CD14-positive monocyte (primary cell): Measurements from ENCODE around the gene SRD5A1. TPM values are rescaled to one million over a fixed set of nuclear protein-coding genes. Genes with fewer than 3 reads are reported as not detected.

Source experiments
- DNase-seq, 3 donors: peaks; one replicate each; pipeline ENCODE4 v3.0.0-alpha.2; 2011 to 2022
- H2AFZ ChIP-seq: 2 replicates; pipeline ENCODE4 v1.6.0; 2012; ENCODE audit warnings: mild to moderate bottlenecking, low read depth, low read length, inconsistent platforms; ENCODE audit not compliant: insufficient read depth, poor library complexity, severe bottlenecking
- H3K27ac ChIP-seq, 2 donors: 1 replicate in 1 of 2; 2 replicates in 1 of 2; pipeline ENCODE4 v1.5.1; 2012 to 2013; ENCODE audit warnings: low read length in 2 of 2, control low read depth in 1 of 2, inconsistent platforms in 1 of 2, low read depth in 1 of 2, mild to moderate bottlenecking in 1 of 2
- H3K27me3 ChIP-seq, 2 donors: one replicate each; pipeline versions ENCODE4 v1.6.0 to v1.6.1; 2011 to 2013; ENCODE audit warnings: low read length in 2 of 2; ENCODE audit not compliant: control insufficient read depth in 2 of 2, insufficient read depth in 2 of 2
- H3K36me3 ChIP-seq, 2 donors: replicated peaks in 1 of 2; 1 replicate in 1 of 2; 2 replicates in 1 of 2; pipeline versions ENCODE4 v1.5.1 to v1.6.1; 2012 to 2013; ENCODE audit warnings: low read length in 2 of 2, control low read depth in 1 of 2, inconsistent platforms in 1 of 2, mild to moderate bottlenecking in 1 of 2; ENCODE audit not compliant: insufficient read depth in 2 of 2, control insufficient read depth in 1 of 2
- H3K4me1 ChIP-seq, 2 donors: 1 replicate in 1 of 2; 2 replicates in 1 of 2; pipeline versions ENCODE4 v1.5.1 to v1.6.1; 2012 to 2013; ENCODE audit warnings: low read length in 2 of 2, control low read depth in 1 of 2, inconsistent platforms in 1 of 2, mild to moderate bottlenecking in 1 of 2, moderate library complexity in 1 of 2; ENCODE audit not compliant: insufficient read depth in 2 of 2, control insufficient read depth in 1 of 2
- H3K4me2 ChIP-seq: replicated peaks from 2 replicates; pipeline ENCODE3; 2012; ENCODE audit warnings: low read length, moderate library complexity, mild to moderate bottlenecking; ENCODE audit not compliant: poor library complexity, severe bottlenecking; ENCODE audit errors: extremely low read depth
- H3K4me3 ChIP-seq, 3 experiments: fragments of 200-600 bp in 1 of 3; sonication (generic) in 1 of 3; replicated peaks in 1 of 3; 1 replicate in 2 of 3; 2 replicates in 1 of 3; pipeline ENCODE4 v1.5.1; 2011 to 2013; ENCODE audit warnings: low read length in 3 of 3, mild to moderate bottlenecking in 3 of 3, control low read depth in 2 of 3, low read depth in 2 of 3, inconsistent platforms in 1 of 3, moderate library complexity in 1 of 3
- H3K79me2 ChIP-seq: 2 replicates; pipeline ENCODE4 v1.6.0; 2012; ENCODE audit warnings: mild to moderate bottlenecking, control low read depth, inconsistent platforms, low read length, moderate library complexity; ENCODE audit not compliant: insufficient read depth
- H3K9ac ChIP-seq: 2 replicates; pipeline ENCODE4 v1.6.0; 2017; ENCODE audit warnings: low read length, mild to moderate bottlenecking; ENCODE audit not compliant: insufficient read depth, poor library complexity, severe bottlenecking
- H3K9me3 ChIP-seq, 2 donors: replicated peaks in 1 of 2; 1 replicate in 1 of 2; 2 replicates in 1 of 2; pipeline versions ENCODE4 v1.5.1 to v1.6.1; 2012 to 2013; ENCODE audit warnings: low read length in 2 of 2, control low read depth in 1 of 2; ENCODE audit not compliant: control insufficient read depth in 1 of 2, insufficient read depth in 1 of 2
- H4K20me1 ChIP-seq: 2 replicates; pipeline ENCODE4 v1.6.0; 2012; ENCODE audit warnings: mild to moderate bottlenecking, low read length, control low read depth, moderate library complexity; ENCODE audit not compliant: insufficient read depth
- H3K27ac Mint-ChIP-seq, 7 donors: one replicate each; pipeline ENCODE4 v1.8.0; 2020; ENCODE audit warnings: mild to moderate bottlenecking in 7 of 7, mixed read lengths in 7 of 7, moderate library complexity in 6 of 7, inconsistent platforms in 2 of 7
- H3K27me3 Mint-ChIP-seq, 3 donors: one replicate each; pipeline ENCODE4 v1.8.0; 2021 to 2022; ENCODE audit warnings: low read depth in 3 of 3, mild to moderate bottlenecking in 3 of 3, mixed read lengths in 3 of 3, moderate library complexity in 3 of 3, inconsistent platforms in 1 of 3
- H3K36me3 Mint-ChIP-seq, 2 donors: one replicate each; pipeline ENCODE4 v1.8.0; 2020; ENCODE audit warnings: mixed read lengths in 2 of 2, inconsistent platforms in 1 of 2, mild to moderate bottlenecking in 1 of 2
- H3K4me1 Mint-ChIP-seq: one replicate; pipeline ENCODE4 v1.8.0; 2020; ENCODE audit warnings: mild to moderate bottlenecking, mixed read lengths
- H3K4me3 Mint-ChIP-seq, 2 donors: one replicate each; pipeline ENCODE4 v1.8.0; 2020; ENCODE audit warnings: mild to moderate bottlenecking in 2 of 2, mixed read lengths in 2 of 2, moderate library complexity in 1 of 2
- H3K9me3 Mint-ChIP-seq, 7 donors: one replicate each; pipeline ENCODE4 v1.8.0; 2020 to 2022; ENCODE audit warnings: mixed read lengths in 7 of 7, mild to moderate bottlenecking in 6 of 7, moderate library complexity in 6 of 7, inconsistent platforms in 2 of 7
- WGBS: methylation state at CpG from one replicate; pipeline ENCODE4 v1.1.5; 2013; ENCODE audit warnings: missing lambda C conversion rate; ENCODE audit not compliant: insufficient coverage; 5-methylcytosine and 5-hydroxymethylcytosine counted together
- intact Hi-C, 2 donors: fragments of 100-400 bp; cut with micrococcal nuclease; formaldehyde crosslinking; loops; one replicate each; pipeline versions ENCODE4 v1.15.0 to v1.15.1; 2023
- polyA plus RNA-seq, 3 donors: library from polyadenylated mRNA; depleted of rRNA in 1 of 3; unstranded in 2 of 3; stranded (reverse) in 1 of 3; fragments of 300-500 nt in 2 of 3; fragments of >200 nt in 1 of 3; fragmentation: Illumina TruSeq in 2 of 3; gene quantifications; 1 replicate in 2 of 3; 2 replicates in 1 of 3; pipeline ENCODE4 v1.2.3, GENCODE V29; 2012 to 2021
- TF ChIP-seq, protein P1 (sequence below): fragments of 200-600 bp; IDR thresholded peaks from one replicate; pipeline ENCODE4 v1.8.0; 2022; ENCODE audit warnings: antibody characterized with exemption, mild to moderate bottlenecking

SRD5A1 gene
- polyA plus RNA-seq, 3 donors, result 21.2 to 34.7 (median 26.0) TPM

DNA sequence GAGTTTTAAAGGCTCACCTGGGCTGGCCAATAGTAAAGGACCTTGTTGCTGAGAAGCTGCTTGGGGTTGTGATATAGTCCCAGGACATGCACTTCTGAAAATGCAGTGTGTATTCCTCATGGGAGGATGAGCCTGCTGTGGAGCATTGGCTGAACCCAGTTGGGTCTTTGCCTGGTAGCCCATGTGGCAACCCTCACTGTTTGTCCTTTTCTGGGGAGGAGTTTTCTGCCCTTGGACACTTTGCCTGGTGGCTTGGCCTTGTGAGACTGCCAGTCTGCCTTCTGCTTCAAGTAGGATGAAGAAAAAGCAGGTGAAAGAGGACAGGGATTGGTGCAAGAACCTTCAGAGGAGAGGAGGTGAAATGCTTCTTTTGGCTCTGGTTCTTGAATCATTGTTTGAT, 84.0 kb downstream of the SRD5A1 start:
- Mint-ChIP-seq H3K9me3 (no peaks in the 10 kb centered on the region), H3K27me3 (no peaks in the 10 kb centered on the region), H3K27ac (no peak overlapping the region), H3K4me3 (no peak overlapping the region), H3K36me3 (peaks cover 18 to 31% of the 10 kb centered on the region in 2 donors), H3K4me1 (peaks cover 72% of the 10 kb centered on the region)
- Histone ChIP-seq H3K4me3 (no peak overlapping the region), H3K27me3 (no peaks in the 10 kb centered on the region), H2AFZ (no peak overlapping the region), H3K27ac (no peak overlapping the region), H3K9ac (no peak overlapping the region), H3K79me2 (peaks cover 77% of the 10 kb centered on the region), H3K9me3 (no peaks in the 10 kb centered on the region), H4K20me1 (peaks cover 72% of the 10 kb centered on the region), H3K36me3 (peaks cover 0 to 11% of the 10 kb centered on the region in 2 donors), H3K4me1 (peaks cover 54 to 57% of the 10 kb centered on the region in 2 donors), H3K4me2 (no peak overlapping the region)
- TF ChIP-seq, protein P1, sequence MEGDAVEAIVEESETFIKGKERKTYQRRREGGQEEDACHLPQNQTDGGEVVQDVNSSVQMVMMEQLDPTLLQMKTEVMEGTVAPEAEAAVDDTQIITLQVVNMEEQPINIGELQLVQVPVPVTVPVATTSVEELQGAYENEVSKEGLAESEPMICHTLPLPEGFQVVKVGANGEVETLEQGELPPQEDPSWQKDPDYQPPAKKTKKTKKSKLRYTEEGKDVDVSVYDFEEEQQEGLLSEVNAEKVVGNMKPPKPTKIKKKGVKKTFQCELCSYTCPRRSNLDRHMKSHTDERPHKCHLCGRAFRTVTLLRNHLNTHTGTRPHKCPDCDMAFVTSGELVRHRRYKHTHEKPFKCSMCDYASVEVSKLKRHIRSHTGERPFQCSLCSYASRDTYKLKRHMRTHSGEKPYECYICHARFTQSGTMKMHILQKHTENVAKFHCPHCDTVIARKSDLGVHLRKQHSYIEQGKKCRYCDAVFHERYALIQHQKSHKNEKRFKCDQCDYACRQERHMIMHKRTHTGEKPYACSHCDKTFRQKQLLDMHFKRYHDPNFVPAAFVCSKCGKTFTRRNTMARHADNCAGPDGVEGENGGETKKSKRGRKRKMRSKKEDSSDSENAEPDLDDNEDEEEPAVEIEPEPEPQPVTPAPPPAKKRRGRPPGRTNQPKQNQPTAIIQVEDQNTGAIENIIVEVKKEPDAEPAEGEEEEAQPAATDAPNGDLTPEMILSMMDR, result no peak
- DNase-seq, result no peak
- intact Hi-C loops, result no loop called here

DNA sequence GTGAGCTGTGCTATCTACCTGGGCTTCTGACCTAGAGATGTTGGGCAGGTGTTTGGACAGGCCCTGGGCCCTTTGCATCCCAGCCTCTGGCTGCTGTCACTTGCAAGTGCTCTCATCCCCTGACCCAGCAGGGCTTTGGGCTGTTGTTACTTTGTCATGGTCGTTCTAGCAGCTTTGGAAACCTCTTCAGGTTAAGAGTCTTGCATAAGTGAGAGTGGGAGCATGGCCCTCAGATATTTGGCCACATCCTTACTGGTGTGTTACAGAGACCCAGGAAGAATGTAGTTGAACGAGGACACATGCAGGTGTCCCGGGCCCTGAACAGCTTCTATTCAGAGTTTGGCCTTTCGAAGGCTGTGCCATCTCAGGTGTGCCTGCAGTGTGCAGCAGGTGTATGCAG, 84.4 kb downstream of the SRD5A1 start:
- peaks cover 76% of the 10 kb centered on the region for H3K4me1 Mint-ChIP-seq

More for the DNA sequence above, 84.4 kb downstream of the SRD5A1 start:
- H3K36me3 ChIP-seq, result peaks cover 0 to 11% of the 10 kb centered on the region in 2 donors
- H3K4me2 ChIP-seq, result no peak overlapping the region
- no peak overlapping the region for H3K4me3 ChIP-seq
- no peaks in the 10 kb centered on the region for H3K27me3 ChIP-seq
- H2AFZ ChIP-seq, result no peak overlapping the region
- H3K27ac ChIP-seq, result no peak overlapping the region
- H4K20me1 ChIP-seq, result peaks cover 77% of the 10 kb centered on the region
- TF ChIP-seq, protein P1, result no peak
- peaks cover 18 to 31% of the 10 kb centered on the region in 2 donors for H3K36me3 Mint-ChIP-seq
- no peak overlapping the region for H3K9ac ChIP-seq
- H3K9me3 Mint-ChIP-seq, result no peaks in the 10 kb centered on the region
- intact Hi-C loops, result no loop called here
- H3K27me3 Mint-ChIP-seq, result no peaks in the 10 kb centered on the region
- no peak overlapping the region for H3K4me3 Mint-ChIP-seq
- no peak for DNase-seq
- H3K9me3 ChIP-seq, result no peaks in the 10 kb centered on the region
- peaks cover 81% of the 10 kb centered on the region for H3K79me2 ChIP-seq
- H3K4me1 ChIP-seq, result peaks cover 57 to 60% of the 10 kb centered on the region in 2 donors
- WGBS, result 64% methylated on average over 4 of the region's 4 CpGs
- H3K27ac Mint-ChIP-seq, result no peak overlapping the region
